ENCODE measurements around the gene ARRB1.

Gene ARRB1

GRCh38 chr11:75248924-75249256 lies 102.6 kb downstream of the ARRB1 start:
- DNase-seq (ENCODE audit: low read depth), result no peak

DNA sequence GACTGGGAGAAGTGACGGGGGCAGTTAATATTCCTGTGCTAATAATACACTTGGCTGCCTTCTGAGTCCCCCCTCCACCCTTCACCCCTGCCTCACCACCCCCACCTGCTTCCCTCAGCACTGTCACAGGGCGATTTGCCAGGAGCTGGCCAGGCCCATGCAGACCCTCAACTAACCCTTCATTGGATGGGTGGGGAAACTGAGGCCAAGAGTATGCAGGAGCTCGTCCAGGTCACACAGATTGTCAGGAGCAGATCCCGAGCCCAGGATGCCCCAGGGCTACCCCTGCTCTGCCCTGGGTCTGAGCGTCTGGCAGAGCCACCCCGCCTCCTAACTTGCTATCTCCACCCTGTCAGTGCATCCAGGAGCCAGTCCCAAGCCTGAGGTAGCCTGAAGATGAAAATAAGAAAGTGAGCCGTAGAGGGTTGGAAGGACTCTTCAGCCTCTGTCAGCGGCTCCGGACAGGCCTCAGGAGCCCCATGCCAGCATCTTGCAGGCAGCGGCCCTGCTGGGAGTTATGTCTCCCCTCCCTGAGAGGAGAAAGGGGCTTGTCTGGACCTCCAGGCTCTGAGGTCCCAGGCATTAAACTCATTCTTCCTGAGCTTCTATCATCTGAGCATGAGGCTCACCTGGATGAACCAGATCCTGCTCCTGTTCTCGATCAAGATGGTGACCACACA lies 104.7 kb downstream of the ARRB1 start:
- no peak for DNase-seq (ENCODE audit: low read depth)

GRCh38 chr11:75246006-75246670 lies 105.3 kb downstream of the ARRB1 start:
- no peak for DNase-seq (ENCODE audit: low read depth)

GRCh38 chr11:75245356-75246005 lies 106.0 kb downstream of the ARRB1 start:
- no peak for DNase-seq (ENCODE audit: low read depth)

- no peak for DNase-seq (ENCODE audit: low read depth)
Measured at GRCh38 chr11:75244052-75244814, 107.2 kb downstream of the ARRB1 start.

GRCh38 chr11:75242722-75243600 lies 108.5 kb downstream of the ARRB1 start:
- no peak for DNase-seq (ENCODE audit: low read depth)

- DNase-seq (ENCODE audit: low read depth), result no peak
Measured at GRCh38 chr11:75241906-75242644, 109.4 kb downstream of the ARRB1 start.

GRCh38 chr11:75241036-75241905 lies 110.2 kb downstream of the ARRB1 start:
- DNase-seq (ENCODE audit: low read depth), result peak; percentile 80

- no peak for DNase-seq (ENCODE audit: low read depth)
Measured at GRCh38 chr11:75240311-75241035, 111.0 kb downstream of the ARRB1 start, which contains the start of gene TPBGL. TSS of gene TPBGL (plus strand) at chr11:75240774. CDS start at chr11:75241050, 276 bp downstream.

DNA sequence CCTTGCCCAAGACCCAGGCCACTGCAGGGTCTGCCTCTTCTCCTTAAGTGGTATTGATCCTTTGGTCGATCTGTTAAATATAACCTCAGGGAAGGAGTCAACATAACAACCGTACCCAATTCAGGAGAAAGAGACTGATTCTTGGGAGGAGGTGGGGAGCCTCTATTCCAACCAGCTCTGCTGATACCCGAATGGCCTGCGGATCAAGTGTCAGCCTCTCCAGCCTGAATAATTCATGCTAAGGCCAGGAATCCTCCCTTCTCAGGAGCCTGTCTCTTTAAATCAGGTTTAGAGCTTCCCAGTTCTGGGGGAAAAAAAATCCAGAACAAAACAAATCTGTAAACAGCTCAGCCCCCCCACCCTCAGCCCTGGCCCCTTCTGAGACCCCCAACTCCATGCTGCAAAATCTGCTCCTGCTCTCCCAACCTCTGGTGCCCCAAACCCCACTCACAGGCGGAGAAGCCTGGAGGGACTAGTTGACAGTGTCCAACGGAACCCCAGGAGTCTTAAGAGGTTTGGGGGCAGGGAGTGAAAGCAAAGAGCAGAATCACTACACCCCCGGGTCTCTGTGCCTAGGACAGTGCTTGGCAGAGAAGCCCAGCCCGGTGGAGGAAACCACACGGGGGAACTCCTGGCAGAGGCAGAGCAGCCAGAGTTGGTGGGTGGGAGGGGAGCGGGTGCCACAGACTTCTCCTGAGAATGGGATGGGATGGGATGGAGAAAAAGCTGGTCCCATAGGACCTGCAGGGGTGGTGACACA lies 111.8 kb downstream of the ARRB1 start:
- no peak for DNase-seq (ENCODE audit: low read depth)

DNA sequence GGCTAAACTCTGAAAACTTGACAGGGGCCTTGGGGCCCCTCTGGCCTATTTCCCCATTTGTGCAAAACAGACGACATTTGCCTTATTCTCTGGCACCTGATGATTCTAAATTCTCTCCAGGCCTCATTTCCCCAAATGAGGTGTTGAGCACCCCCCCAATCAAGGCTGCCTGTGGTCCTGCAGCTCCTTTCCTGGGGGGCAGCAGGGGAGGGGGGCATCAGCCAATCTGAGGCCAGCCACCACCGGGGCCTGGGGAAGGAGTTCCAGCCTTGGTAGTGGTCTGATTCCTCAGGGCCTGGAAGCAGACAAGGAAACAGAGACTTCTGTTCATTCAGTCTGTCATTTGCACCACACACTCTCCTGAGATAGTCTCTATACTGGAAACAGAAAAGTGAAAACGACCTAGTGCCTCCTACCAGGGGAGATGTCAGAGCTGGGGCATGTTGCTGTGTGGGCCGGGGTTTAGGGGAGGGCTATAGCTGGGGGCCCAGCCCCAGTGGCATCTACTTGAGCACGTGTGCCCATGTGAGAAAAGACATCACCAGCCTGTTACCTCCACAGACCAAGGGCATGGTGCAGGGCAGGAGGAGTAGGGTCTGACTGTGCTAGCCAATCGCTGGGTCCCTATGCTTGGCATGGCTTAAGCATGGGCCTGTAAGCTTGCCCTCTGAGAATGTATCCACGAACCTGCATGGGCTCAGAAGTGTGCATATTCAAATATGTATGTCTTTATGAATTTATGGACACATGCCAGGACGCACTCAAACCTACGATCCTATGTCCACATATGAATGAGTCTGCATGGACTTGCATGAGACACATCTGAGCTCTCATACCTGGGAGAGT lies 112.6 kb downstream of the ARRB1 start:
- DNase-seq (ENCODE audit: low read depth), result no peak

- DNase-seq (ENCODE audit: low read depth), result no peak
Measured at GRCh38 chr11:75237050-75237449, 114.4 kb downstream of the ARRB1 start.

DNA sequence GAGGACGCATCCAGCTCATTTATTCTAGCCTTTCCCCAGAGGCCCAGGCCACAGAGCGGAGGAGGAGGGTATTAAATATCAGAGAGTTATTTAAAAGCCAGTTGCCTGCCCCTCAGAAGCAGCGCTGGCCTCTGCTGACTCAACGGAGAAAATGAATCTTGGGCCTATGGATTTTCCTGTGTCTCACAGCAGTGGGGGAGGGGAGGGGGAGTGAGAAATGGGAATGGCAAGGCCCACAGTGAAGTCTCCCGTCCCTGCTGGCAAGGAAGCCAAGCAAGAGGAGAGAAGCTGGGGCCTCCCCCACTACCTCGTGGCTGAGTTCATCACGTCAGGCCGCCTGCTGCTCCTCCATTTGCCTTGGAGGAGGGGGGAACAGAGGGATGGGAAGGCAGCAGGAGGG lies 115.4 kb downstream of the ARRB1 start:
- no peak for DNase-seq (ENCODE audit: low read depth)

- no peak for DNase-seq (ENCODE audit: low read depth)
Measured at GRCh38 chr11:75233754-75234172, 117.7 kb downstream of the ARRB1 start.

DNA sequence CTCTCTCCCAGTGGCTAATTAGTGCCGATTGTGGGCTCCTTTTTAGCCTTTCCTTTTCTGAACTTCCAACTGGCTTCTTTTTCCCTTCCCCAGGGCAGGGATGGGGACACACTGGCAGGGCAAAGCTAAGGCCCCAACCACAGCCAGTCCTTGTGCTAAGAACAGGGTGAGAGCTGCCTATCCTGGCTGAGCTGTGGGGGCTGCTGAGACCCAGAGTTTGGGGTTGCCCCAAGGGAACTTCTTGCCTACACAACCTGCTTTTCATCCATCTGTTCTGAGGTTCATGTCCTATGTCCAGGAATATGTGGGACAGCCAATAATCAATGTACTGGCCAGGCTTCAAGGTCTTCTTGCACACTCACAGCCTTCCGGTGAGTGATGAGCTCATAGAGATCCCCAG lies 120.8 kb downstream of the ARRB1 start:
- no peak for DNase-seq (ENCODE audit: low read depth)

DNA sequence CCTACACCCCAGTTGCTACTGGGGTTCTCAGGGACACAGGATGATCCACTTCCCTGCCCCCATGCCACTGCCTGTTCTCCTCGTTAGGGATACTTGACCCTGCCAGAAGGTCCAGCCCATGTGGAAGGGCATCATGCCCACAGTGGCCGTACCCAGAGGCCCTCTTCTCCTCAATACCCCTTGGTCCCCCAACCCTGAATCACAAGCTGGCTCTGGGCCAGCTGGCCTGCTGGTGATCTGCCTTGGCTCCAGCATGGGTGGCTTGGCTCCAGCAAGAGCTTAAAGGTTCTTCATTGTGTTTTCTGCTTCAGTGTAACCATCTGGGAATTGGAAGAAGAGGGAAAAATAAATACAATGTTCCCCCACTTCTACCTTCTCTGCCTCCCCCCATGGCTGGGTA lies 122.0 kb downstream of the ARRB1 start:
- DNase-seq (ENCODE audit: low read depth), result no peak

DNA sequence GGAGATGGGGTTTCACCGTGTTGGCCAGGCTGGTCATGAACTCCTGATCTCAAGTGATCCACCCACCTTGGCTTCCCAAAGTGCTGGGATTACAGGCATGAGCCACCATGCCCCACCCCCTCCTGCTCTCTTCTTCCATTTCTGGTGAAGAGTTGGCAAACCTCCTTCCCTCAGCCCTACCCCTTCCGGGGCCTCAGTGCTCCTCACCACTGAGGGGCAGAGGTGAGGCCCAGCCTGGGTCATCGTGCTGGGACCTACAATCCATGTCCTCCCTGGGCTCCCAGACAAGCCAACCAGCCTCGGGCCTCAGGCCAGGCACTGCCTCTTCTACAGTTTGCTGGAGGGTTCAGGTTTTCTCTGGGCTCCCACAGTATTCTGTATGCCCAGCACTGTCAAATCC lies 125.7 kb downstream of the ARRB1 start:
- DNase-seq (ENCODE audit: low read depth), result no peak

Data from stimulated activated CD8-positive, alpha-beta memory T cell treated with anti-CD3 and anti-CD28 coated beads, Interleukin-4, amount 100 ng/mL, for 24 hours (primary cell).